Stimulated activated CD8-positive, alpha-beta memory T cell treated with anti-CD3 and anti-CD28 coated beads, Interleukin-4, amount 100 ng/mL, for 4 hours (primary cell): ENCODE data around the gene GABBR2.

Source experiments
- DNase-seq, 2 donors: peaks; one replicate each; pipeline ENCODE4 v3.0.0-alpha.2; 2020; ENCODE audit warnings: low read depth in 2 of 2, low spot score in 1 of 2

GABBR2 gene

DNA sequence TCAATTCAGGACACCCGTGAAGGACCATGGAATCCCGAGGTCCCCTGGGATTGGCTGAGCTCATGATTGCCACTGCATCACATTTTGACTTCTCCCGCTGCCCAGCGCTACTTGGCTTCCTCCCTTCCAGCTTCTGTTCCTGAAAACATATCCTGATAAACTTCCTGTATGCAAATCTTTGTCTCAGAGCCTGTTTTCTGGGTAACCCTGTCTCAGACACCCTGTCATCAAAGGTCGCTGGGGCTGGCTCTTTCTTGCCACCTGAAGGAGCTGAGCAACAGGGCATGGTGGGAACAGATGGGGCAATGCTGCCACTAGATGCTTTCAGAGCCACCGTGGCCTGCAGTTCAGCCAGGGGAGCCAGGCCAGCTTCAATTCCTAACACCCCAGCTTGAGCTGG, 299.0 kb downstream of the GABBR2 start:
- DNase-seq, result no peak

GRCh38 chr9:98406469-98406868, 302.3 kb downstream of the GABBR2 start:
- DNase-seq, result no peak

DNA sequence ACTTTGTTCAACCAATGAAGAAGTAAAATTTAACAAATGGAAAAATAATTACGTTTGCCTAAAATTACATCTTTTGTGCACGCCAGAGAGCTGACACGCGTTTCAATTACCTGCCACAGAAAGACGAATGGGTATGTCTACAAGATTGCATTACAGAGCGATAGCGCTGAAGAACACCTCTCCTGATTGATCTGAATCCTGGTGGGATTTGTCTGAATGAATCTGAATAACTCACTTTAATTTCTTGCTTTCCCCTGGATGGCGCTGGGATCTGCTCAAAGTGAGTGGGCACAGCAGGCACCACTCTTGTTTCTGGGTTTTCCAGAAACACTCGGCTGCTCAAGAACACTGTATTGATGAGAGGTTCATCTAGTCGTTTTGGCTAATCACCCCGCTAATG, 304.5 kb downstream of the GABBR2 start:
- no peak for DNase-seq

GRCh38 chr9:98403715-98404114, 305.0 kb downstream of the GABBR2 start:
- no peak for DNase-seq

GRCh38 chr9:98402019-98402840, 306.5 kb downstream of the GABBR2 start:
- DNase-seq, result no peak

DNA sequence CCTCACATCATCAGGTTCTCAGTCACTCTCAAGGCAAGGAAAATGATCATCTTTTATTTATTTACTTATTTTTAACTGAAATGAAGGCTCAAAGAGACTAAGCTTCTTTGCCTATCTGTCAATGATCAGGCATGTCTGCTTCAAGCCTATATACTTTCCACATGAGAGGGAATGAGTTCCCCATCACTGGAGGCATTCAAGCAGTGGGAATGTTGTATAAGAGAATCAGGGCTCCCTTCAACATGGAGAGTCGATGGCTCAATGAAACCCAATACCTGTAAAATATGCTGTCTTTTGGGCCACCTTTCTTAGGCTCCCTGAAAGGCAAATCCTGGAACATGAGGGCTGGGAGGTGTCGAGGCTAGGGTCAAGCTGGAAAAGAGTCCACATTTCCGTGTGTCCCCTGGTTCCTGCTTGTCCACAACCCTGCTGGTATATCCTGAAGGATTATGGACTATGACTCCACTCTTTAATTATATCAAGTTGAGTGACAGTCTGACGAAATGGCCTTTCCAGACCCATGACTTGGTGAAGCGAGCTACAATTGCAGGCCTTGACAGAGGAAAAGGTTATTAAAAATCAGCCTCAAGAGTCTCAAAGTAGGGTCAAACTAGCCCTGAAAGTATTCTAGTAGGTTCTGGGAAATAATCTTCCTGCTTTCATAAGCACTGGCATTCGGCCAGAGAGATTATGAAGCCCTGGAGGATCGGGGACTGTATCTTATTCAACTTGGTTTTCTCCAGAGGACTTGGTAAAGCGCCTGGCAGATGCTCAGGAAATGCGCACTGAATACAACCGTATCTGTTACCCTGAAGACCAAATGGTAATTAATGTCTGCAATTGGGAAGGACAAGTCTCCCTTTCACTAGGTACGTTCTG, 307.4 kb downstream of the GABBR2 start:
- DNase-seq, result no peak

DNA sequence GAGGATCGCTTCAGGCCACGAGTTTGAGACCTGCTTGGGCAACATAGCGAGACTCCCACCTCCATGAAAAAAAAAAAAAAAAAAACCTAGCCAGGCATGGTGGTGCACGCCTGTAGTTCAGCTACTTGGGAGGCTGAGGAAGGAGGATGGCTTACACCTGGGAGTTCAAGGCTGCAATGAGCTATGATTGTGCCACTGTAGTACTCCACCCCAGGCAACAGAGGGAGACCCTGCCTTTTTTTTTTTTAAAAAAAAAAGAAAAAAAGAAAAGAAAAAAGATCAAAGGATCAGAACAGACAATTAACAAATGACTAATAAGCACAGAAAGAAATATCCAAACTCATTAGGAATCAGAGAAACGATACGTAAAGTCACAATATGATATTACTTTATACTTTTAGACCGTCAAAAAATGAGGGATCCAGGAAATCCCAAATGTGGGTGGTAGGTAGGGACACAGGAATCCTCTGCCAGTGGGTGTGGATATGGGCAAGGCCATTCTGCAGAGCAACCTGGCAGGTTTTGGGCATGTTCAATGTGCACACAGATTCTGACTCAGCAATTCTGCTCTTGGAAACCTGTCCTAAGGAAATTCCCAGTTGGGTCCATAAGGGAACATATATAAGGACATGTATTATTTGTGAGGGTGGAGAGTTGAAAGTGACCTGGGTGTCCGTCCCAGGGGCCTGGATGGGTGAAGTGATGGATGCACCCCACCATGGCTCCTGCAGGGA, 308.6 kb downstream of the GABBR2 start:
- no peak for DNase-seq

GRCh38 chr9:98396656-98397055, 312.1 kb downstream of the GABBR2 start:
- no peak for DNase-seq

DNA sequence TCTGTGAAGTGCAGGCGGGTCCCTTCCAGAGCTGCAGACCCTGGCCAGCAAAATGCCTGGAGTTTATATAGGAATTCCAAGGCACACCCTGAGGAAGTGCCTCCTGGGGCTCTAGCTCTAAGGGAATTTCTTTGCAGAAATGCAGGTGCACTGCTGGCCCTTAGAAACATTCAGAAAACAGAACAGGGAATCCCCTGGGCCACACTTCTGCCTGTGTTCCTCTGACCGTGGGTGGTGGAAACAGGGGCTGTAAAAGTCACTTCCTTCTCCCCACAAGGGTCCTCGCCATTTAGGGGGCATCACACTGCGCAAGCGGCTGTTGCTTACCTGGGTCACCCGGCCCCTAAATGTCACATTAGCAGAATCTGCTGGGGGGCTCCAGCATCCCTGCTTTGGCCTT, 312.5 kb downstream of the GABBR2 start:
- no peak for DNase-seq

- DNase-seq, result no peak
These were observed 316.9 kb downstream of the GABBR2 start for GRCh38 chr9:98391867-98392266.

GRCh38 chr9:98391406-98391805, 317.3 kb downstream of the GABBR2 start:
- no peak for DNase-seq

DNA sequence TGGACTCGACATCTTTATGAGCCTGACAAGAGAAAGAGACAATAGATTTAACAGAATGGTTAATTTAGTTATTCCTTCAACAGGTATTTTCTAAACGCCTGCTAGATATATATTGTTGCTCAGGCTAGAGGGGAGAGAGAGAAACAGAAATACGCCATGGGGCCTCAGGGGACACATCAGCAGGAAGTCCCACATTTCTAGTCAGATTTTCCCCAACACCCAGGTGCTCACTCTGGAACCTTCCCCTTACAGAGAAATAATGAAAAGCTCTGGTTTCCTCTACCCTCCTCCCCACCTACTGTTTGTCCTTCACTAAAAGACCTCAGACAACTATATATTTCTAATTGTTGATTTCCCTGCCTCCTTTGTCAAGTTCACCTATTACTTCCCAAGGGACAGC, 323.0 kb downstream of the GABBR2 start:
- DNase-seq, result no peak

DNA sequence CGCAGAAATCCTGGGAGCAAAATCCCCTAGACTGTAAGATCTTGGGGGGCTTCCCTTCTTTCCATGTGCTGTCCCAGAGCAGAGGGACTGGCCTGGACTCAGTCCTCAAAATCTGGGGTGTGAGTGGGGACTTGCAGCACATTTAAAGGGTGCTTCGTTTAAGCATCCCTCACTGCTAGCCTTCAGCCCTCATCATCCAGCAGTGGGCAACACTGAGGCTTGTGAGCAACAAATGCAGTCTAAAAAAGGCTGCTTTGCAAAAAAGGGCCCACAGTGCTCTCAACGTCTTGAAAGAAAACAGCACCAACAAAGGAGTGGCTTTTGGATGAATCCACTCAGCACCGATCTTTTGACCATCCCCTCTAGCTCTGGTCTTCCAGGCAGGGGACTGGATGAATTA, 325.0 kb downstream of the GABBR2 start:
- DNase-seq, result no peak

- DNase-seq, result no peak
These were observed 327.2 kb downstream of the GABBR2 start for GRCh38 chr9:98381311-98382103.

GRCh38 chr9:98380065-98380681, 328.6 kb downstream of the GABBR2 start:
- no peak for DNase-seq

DNA sequence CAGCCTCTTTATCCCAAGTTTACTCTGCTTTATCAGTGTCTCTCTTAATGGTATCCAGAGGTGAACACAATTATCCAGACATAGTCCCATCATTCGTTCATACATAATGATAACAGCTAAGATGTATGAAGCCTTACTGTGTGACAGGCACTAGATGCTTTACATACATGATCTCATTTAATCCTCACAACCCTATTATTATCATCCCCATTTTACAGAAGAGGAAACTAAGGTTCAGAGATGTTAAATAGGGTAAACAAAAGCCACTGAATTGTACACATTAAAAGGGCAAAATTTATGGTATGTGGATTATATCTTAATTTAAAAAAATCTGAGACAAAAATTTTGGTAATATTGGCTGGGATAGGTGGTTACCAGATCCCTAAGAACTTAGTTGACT, 329.2 kb downstream of the GABBR2 start:
- no peak for DNase-seq

- DNase-seq, result no peak
These were observed 329.9 kb downstream of the GABBR2 start for GRCh38 chr9:98378794-98379193.

DNA sequence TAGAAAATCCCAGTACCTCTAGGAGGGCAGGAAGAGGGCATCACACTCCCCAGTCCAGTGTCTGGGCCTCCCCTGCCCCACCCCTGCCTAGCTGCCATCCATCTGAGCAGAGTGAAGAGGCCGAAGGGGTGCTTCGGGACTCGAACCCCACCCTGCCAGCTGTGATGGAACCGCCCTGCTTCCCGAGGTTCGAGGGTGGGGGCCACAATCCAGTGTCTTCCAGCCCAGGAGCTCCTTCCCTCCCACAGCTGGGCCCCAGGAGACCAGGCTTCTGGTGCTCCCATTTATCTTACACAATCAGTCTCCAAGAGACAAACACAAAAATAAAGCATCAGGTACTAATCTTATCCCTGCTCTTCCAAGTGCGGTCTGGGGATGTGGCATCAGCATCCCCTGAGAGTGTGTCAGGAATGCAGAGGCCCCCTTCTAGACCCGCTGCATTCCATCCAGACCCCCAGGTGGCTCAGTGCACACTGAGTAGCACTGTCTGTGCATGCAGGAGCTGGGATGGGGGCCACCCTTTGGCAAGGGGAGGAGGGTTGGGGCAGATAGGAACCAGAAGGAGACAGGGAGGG, 330.4 kb downstream of the GABBR2 start:
- DNase-seq, result no peak

DNA sequence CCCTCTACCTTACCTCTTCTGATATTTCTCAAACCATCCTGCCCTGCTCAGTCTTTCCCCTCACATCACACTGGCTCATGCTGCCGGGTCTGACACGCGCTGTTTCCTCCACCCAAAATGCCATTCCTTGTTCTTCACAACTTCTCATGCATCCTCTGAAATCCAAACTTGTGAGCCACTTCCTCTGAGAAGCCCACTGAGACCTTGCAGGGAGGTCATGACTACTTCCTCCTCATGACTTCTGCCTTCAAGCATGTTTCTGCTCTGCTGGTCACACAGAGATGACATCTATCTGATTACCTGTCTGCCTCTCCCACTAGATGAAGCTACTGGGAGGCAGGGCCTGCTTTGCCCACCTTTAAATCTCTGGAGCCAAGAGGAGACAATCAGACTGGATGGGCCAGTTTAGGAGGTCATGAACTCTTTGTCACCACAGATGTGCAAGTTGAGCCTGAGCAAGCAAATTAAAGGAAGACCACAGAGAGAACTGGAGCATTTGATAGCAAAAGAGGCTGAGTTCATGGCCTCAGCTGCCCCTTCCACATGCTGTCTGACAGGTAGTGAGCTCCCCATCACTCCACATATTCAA, 333.5 kb downstream of the GABBR2 start:
- no peak for DNase-seq
